Skin of body (tissue), 2 donors: ENCODE data around the gene SLC5A11. TPM values are rescaled to one million over a fixed set of nuclear protein-coding genes. Genes with fewer than 3 reads are reported as not detected.

Experiments
- DNase-seq: peaks from one replicate; lab custom pipeline; 2025; lab: John Stamatoyannopoulos, UW
- total RNA-seq: library from RNA; depleted of rRNA; stranded (reverse); fragments of >200 nt; gene quantifications from one replicate; pipeline ENCODE4 v1.2.3, GENCODE V29; 2014

The SLC5A11 gene
- total RNA-seq, 1 donor from 2014 or later = not detected

DNA sequence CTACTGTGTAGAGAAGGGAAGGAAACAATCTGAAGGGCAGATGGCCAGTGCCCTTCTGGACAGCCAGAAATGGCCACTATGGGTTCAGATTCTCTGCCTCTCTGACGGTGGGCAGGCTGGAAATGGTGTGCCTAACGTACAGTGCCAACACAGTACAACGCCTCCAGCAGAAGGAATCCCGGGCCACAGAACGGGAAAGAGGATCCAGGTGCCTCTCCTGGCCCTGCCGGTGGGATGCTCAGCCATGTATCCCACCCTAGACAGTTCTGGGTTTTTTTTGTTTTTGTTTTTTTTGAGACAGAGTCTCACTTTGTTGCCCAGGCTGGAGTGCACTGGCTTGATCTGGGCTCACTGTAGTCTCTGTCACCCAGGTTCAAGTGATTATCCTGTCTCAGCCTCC lies 71.5 kb downstream of the SLC5A11 start:
- DNase-seq = no peak

DNA sequence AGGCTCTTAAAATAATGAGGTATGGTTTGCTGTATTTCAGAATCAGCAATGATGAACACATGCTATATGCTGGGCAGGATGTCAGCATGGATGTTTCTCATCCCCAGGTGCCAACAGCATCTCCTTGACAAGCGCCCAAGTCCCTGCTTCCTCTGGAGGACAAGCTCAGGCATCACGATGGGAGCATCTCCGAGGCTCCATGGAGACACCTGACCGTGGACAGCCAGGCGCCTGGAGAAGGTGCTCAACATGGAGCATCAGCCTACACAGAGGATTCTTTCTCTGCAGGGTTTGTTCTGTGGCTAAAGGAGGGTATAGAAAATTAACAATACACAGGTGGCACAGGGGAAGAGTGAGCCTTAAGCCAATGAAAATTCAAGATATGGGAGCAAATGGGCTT lies 72.1 kb downstream of the SLC5A11 start:
- no peak for DNase-seq

DNA sequence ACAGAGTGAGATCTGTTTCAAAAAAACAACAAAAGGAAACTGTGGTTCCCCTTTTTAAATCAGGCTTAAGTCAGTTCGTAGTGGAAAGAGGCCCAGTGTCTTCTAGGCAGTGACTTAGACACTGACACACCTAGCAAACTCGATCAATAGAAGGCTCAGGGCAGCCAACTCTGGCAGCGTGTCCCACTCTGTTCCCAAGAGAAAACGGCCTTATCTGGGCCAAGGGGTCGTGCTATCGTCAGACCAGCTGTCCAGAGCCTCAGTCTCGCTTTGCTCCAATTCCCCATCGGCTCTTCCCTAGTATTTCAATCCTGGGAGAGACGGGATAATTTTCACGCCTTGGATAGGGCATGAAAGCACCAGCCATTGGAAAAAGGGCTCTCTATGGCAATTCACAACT lies 72.9 kb downstream of the SLC5A11 start:
- no peak for DNase-seq

DNA sequence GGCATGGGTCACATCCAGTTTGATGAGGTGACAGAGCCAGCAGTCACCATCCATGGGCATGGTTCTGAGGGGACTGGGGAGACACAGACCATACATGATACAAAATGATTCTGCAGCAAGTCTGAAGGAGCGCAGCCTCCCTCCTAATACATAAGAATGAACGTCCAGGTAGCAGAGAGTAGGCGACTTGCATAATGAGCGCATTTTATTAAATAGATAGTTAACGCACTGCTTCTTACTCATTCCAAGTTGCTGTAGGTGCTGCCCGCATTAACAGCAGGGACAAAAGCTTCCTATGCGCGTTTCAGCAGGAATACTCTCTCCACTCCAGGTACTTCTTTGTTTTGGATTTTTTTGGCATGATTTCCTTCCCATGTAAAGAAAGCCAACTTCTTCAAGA lies 73.8 kb downstream of the SLC5A11 start:
- no peak for DNase-seq

DNA sequence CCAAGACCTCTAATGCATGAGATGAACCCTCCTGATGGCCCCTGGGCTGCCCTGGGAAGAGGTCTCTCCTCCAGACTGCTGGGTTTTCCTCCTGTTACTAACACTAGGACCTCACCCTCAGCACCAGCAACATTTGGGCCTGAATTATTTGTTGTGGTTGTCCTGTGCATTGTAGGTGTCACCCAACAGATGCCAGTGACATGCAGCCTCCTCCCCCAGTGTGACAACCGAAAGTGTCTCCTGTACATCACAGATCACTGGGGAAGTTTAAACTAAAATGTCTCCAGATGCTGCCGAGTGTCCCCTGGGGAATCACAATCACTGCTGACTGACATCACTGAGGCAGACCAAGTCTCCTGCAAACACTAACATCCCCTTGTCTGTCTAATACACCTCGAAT lies 74.8 kb downstream of the SLC5A11 start:
- no peak for DNase-seq

DNA sequence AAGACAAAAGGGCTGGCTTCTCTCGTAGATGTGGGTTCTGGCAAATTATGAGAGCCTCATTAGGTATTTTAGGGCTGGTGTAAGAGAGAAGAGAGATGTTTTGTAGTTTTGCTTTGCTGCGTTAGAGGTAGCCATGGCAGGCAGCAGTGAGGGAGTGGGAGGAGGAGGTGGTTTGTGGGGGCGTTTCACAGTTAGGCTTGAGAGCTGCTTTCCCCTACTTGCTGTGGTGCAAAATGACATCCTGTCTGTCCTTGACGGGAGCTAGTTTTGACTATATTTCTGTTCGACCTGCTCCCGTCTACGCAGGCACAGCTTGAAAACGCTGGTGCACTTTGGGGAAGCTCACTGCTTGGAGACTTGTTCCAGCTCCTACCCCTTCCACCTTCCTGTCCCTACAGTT lies 75.5 kb downstream of the SLC5A11 start:
- DNase-seq = no peak

DNA sequence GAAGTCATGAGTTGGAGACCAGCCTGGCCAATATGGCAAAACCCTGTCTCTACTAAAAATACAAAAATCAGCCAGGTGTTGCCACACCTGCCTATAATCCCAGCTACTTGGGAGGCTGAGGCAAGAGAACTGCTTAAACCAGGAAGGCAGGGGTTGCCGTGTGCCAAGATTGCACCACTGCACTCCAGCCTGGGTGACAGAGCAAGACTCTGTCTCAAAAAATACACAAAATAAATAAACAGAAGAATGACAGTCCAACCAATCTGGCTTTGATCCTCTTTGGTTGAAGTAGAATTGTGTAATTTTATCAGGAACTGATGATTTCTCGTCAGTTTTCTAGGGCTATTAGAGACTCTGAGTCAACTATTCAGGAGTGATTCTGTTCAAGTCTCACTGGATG lies 79.4 kb downstream of the SLC5A11 start:
- no peak for DNase-seq

DNA sequence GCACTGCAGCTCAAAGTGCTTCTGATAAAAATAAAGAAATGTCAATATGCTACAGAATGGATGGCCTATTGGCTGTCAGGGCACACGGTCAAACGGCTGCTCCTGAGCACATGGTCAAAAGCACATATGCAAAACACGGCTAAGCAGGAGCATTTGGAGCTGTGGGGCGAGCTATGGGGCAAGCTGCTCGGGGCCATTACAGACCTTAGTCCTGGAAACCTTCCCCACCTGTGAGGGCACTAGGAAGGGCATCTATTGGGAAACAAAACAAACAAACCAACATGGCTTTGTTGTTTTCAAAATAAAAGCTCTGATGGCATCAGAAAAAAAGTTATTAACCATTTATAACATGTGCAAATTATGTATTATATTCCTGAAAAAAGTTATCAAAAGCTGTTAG lies 83.6 kb downstream of the SLC5A11 start:
- DNase-seq = no peak

DNA sequence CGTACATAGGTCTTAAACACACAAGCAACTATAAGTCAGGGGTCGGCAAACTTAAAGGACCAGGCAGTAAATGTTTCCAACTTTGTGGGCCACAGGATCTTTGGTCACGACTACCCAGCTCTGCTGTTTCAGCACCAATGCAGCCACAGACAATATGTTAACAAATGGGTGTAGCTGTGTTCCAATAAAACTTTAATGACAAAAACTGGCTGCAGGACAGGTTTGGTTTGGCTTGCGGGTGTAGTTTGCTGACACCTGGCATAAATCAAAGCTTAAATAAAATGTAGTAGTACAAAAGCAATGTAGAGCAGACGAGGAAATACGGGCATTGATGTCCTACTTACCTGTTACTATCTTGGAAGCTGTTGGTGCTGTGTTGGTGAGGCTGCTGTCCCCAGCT lies 84.7 kb downstream of the SLC5A11 start:
- no peak for DNase-seq

DNA sequence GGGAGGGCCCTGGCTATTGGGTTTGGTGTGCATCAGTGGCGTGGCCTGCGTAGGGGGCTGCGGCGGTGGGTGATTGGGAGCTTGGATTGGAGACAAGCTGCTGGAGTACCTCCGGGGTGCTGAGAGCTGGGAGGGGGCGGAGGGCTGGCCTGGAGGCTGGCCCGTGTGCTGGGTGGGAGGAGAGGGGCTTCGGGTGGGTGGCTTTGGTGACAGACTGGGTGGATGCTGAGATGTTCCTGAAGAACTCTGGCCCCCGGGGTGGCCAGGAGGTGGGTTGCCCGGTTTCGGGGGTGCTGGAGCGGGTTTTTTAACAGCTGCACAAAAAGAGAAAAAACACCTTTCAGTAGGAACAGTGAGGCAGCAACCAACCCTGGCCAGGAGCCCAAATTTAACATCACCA lies 85.3 kb downstream of the SLC5A11 start:
- no peak for DNase-seq

DNA sequence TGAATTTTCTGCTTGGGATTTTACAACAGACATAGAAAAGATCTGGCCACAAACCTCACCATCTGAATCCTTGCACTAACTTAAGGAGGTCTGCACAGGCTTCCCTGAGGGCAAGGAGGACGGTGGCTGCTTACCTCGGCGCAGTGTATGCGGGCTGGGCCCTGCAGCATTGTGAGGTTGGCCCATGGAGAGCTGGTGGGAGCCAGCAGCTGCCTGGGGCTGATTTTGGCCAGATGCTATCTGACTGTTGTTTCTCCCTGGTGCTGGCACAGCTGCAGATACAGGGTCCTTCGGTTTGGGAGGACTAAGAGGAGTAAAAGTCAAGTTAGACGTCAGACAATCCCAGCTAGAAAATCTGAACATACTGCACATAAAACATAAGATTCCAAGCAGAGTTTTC lies 89.6 kb downstream of the SLC5A11 start:
- no peak for DNase-seq

DNA sequence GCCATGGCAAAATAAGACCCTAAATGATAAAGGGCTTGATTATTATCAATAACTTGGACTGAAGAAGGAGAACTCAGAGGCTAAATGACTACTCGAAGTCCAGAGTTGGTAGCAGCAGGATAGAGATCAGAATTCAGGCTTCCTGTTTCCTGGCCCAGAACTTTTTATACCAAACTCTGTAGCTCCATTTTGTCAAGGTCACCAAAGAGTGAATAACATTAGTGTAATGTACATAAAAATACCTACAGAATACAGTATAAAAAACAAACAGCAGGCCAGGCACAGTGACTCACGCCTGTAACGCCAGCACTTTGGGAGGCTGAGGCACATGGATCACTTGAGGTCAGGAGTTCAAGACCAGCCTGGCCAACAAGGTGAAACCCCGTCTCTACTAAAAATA lies 90.4 kb downstream of the SLC5A11 start:
- no peak for DNase-seq

DNA sequence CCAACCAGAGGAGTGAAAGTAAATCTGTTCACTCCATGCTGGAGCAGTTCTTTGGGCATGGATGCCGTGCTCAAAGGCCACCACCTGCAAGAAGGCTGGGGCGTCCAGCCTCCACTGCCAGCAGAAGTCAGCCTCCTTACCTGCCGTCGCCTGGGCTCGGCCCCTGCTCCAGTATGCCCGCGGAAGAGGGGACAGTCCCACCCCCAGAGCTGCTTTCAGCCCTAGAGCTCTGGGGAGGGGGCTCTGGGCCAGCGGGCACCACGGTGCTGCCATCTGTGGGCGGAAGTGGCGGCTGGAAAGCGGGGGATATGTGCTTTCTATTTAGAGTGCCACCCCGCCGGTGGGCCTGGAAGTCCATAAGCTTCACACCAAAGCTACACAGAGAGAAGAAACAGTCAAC lies 93.5 kb downstream of the SLC5A11 start:
- DNase-seq = no peak

DNA sequence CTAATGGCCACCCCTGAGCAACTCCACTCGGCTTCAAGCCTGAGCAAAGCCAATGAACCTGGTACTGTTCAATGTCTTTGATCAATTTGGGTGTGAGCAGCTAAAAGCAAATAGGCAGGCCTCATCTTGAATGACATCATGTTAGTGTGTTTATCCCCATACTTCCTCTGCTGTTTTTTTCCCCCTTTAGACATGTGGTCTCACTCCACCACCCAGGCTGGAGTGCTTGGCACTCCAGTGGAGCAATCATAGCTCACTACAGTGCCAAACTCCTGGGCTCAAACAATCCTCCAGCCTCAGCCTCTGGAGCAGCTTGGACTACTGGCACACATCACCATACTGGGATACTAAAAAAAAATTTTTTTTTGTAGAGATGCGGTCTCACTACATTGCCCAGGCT lies 94.0 kb downstream of the SLC5A11 start:
- DNase-seq = no peak

DNA sequence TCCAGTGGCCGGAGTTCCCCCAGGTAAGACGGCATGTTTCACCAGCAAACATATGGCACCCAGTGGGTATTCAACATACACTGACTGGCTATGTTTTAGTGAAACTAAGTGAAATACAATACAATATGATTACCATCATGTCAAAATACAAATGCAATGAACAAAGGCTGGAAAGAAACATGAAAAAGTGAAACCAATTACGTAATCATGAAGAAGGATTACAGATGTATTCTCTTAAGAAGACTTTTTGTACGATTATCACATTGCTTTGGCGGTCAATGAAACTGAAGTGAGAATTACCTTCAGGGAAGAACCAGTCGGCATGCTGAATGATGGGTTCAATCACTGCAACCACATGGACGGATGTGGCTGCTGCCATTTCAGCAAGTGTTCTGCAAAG lies 97.7 kb downstream of the SLC5A11 start:
- no peak for DNase-seq

DNA sequence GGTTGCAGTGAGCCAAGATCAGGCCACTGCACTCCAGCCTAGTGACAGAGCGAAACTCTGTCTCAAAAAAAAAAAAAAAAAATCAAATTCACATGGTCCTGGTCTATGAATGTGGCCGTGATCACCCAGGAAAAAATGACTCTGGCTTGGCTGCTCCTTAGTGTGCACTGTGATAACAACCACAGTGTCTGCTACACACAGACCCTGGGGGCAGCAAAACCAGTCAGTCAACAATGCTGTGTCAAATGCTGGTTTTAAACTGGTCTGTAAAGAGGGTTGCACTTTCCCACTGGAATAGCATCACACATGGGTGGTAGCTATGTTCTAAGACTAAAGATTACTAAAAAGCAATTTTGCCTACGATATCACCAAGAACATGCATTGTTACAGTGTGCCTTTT lies 98.4 kb downstream of the SLC5A11 start:
- no peak for DNase-seq

DNA sequence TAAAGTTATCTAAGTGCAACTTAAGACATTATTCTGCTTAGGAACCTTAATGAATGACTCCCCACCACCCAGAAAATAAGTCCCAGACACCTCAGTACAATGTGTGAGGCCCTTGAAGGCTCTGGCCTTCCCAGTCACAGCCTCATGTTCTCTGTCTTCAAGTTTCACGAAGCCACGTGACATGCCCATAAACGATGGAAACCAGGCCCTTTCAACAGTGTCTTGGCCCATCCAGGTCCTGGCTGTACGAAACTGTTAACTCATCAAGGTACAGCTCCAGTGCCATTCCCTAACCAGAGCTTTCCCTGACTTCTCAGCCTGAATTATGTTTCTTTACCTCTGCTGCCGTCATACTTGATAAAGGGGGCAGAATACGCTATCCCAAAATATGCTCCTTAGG lies 100.4 kb downstream of the SLC5A11 start:
- DNase-seq = no peak

DNA sequence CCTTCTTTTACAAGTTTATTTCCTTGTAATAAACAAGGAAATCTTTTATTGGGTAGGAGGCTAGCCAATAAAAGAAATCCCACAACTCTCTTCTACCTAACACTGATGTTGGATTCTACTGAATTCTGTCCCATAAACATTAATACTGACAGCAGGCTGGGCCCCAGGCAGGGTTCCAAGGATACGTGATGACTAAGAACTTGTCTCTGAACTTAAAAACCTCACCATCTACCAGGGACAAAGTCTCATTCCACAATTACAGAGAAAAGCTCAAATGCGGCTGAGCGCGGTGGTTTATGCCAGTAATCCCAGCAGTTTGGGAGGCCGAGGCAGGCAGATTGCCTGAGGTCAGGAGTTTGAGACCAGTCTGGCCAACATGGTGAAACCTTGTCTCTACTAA lies 104.5 kb downstream of the SLC5A11 start:
- no peak for DNase-seq

DNA sequence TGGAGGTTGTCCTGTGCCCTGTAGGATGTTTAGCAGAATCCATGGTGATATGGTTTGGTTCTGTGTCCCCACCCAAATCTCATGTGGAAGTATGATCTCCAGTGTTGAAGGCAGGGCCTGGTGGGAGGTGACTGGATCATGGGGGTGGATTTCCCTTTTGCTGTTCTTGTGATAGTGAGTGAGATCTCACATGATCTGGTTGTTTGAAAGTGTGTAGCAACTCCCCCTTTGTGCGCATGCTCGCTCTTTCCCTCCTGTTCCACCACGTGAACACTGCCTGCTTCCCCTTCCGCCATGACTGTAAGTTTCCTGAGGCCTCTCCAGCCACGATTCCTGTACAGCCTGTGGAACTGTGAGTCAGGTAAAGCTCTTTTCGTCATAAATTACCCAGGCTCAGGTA lies 107.5 kb downstream of the SLC5A11 start:
- no peak for DNase-seq

DNA sequence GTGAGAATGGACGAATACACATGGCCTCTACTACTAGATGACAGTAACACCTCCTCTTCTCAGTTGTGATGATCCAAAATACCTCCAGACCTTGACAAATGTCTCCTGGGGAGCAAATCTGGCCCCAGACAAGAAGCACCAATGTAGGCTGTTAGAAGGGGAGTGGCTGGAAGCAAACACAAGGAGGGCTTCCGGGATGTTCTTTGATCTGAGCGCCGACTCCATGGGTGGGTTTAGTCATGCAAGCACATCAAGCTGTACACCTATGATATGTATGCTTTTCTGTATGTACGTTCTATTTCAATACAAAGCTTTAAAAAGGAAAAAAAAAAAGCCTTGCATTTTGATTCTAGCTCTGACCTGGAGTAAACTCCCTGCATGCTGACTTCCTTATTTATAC lies 108.0 kb downstream of the SLC5A11 start:
- no peak for DNase-seq

DNA sequence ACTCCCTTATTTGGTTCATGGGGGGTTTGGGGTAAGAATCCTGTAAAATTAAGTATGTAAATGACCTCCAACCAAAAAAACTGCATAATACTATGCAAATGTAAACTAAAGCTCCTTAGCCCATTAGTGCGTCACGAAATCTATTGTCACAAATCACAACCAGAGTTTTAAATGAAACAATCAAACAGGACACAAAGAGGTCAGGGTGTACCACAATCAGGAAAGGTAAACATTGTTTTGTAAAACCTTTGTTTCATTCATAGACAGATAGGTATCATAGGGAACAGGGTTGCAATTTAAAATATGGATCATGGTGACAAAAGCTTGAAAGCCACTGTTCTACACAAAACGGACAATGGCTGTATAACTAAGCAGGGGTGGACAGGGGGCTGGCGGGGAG lies 108.4 kb downstream of the SLC5A11 start:
- no peak for DNase-seq

DNA sequence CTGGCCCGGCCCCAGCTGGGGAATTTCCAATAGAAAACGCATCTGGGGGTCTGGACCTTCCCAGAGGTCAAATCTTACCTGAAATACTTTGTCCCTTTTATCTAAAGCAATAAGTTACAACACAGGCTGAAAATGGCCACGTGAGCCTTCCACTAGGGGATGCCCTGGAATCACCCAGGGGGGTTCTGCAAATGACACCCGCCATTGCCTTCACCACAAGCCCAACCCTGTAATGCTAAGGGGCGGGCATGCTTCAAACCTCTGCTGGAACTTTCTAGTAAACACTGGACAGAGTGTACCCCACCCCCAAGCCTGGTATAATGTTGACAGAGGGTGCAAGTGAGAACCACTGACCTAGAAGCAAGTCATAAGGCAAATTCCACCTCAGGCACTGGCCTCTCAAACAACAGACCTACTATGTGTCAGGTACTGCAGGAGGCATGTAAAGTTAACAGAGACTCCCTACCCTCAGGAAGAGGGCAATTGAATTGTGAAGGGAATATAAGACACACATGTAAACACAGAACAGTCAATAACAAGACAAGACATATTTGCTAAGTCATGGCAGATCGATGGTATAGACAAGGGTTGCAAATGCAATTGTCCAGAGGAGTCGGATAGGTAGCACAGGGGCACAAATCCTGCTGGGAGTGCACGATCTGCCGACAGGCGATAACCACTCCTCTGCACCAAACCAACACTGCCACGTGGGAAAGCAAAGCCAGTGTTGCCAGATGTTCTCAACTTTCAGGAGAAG lies 110.4 kb downstream of the SLC5A11 start:
- no peak for DNase-seq

DNA sequence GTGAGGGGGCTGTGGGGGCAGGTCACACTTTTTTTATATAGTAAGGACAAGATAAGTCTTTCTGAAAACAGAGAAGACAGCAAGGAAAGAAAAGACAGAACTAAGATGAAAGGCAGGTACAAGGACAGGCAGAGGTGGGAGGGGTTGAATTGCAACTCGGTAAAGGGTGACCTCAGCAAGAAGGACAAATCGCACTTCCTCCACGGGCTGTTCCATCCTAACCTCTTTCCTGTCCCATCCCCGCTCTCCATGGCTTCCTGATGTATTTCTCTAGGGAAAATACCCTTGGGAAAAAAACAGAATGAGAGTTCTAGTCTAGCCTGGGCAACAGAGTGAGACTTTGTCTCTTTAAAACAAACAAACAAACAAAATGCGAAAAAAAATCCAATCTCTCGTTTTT lies 112.1 kb downstream of the SLC5A11 start:
- DNase-seq = no peak
